SH-SY5Y (cell line): Measurements from ENCODE around the gene DCLK1.

Experiments used
- GATA2 ChIP-seq: IDR thresholded peaks from 2 replicates; pipeline ENCODE4 v1.6.1; 2011; ENCODE audit warnings: mild to moderate bottlenecking, low read depth, low read length
- GATA3 ChIP-seq: IDR thresholded peaks from 2 replicates; pipeline ENCODE4 v1.6.1; 2011; ENCODE audit warnings: low read depth, mild to moderate bottlenecking, low read length, moderate library complexity

DNA sequence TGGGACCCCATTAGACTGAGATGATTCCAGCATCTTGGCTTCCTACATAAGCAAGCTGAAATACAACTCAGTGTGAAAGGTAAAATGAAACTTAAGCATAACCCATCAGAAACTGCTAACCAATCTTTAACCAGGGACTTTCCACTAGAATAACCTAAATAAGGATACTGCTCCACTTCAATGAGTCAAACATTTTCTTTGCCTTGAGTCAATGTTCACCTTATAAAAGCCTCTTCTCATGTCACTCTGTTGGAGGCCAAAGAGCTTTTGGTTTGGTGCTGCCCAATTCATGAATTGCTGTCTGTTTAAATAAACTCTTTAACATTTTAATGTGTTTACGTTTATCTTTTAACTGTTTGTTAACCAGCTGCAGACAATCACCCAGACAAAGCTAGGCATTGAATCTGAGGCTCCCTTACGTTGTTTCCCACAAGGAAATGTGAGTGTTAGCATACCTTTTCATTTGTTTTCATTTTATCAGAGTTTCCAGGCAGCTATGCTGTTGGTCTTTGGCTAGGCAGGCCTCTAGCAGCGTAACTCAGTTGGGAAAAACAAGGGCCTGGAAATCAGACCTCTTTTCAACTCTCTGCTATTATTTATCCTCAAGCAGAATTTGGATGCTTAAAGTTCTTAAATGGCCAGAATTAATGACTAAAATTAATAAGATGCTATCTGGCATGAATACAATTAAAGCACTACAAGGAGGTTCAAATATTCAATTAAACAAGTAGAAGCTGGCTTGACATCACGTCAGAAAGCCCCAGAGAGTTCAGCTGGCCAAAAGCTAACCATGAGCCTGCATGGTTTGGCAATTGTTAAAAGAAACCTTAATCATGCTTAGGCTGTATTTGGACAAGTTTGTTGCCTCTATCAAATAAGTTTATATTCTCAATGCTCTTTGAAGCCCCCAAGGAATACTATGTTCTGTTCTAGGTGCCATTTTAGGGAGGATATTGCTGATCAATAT is 200.2 kb downstream of the DCLK1 start:
- TF ChIP-seq GATA2: no peak
- TF ChIP-seq GATA3: no peak
